GM13977 (cell line): Measurements from ENCODE around the gene UGT1A8.
A peak's percentile ranks its signal among the peaks of the same experiment; 100 is the strongest.

Experiments
- DNase-seq: peaks from one replicate; pipeline ENCODE4 v3.0.0; 2012; ENCODE audit warnings: low spot score
- CTCF ChIP-seq: IDR thresholded peaks from 2 replicates; pipeline ENCODE4 v1.5.1; 2012; ENCODE audit warnings: mild to moderate bottlenecking, control low read depth; ENCODE audit not compliant: insufficient read depth; ENCODE audit errors: extremely low read depth, missing control alignments
- in situ Hi-C: fragments of 300-500 bp; cut with MboI; formaldehyde crosslinking; loops from one replicate; pipeline ENCODE4 v1.12.0; 2022; ENCODE audit warnings: low sequenced_read_pairs, low pct_unique_long_range_greater_than_20kb, mixed read lengths, inconsistent platforms; ENCODE audit not compliant: unreplicated experiment

The UGT1A8 gene

DNA sequence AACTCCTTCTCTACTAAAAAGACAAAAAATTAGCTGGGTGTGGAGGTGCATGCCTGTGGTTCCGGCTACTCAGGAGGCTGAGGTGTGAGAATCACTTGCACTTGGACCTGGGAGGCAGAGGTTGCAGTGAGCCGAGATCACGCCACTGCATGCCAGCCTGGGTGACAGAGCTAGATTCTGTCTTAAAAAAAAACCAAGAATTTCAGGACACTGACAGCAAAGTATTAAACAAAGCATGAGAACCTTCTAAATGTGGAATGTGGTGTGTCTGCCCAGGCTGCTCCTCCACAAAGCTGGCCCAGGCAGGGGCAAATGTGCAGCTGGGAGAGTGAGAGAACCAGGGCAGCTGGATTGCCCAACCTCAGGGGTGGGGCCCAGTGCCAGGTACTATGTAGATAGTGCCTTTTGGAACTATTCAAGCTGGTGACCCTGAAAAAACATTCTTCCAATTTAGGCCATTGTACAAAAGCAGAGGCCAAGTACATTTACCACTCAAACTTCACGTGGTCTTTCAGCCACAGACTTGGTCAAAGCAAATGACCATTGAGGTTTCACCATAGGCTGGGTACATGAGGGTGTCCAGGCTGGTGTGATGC is 88.6 kb downstream of the UGT1A8 start:
- DNase-seq: no peak
- in situ Hi-C loops: loop anchor here (25.0 kb wide), 1 partner anchor 219 kb away; no protein-coding TSS in a partner anchor
- no peak for TF ChIP-seq CTCF

DNA sequence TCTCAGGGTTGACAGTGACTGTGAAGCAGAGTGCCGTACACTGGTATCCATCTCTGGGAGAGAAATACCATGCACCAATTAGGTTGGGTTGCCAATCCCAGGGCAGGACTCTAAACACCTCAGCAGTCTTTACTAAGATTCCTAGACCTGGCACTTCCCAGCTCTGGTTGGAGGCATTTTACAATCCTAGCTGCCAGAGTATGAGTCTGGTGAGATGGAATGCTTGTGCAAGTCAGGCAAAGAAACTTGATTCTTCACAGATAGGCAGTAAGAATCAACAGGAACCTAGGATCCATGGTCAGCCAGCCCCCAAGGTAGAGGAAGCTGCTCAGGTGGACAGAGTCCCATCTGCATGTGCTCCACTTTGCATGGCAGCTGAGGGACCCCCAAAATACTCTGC is 89.3 kb downstream of the UGT1A8 start:
- no peak for DNase-seq
- in situ Hi-C loops: loop anchor here (25.0 kb wide), 1 partner anchor 219 kb away; no protein-coding TSS in a partner anchor
- TF ChIP-seq CTCF: no peak

DNA sequence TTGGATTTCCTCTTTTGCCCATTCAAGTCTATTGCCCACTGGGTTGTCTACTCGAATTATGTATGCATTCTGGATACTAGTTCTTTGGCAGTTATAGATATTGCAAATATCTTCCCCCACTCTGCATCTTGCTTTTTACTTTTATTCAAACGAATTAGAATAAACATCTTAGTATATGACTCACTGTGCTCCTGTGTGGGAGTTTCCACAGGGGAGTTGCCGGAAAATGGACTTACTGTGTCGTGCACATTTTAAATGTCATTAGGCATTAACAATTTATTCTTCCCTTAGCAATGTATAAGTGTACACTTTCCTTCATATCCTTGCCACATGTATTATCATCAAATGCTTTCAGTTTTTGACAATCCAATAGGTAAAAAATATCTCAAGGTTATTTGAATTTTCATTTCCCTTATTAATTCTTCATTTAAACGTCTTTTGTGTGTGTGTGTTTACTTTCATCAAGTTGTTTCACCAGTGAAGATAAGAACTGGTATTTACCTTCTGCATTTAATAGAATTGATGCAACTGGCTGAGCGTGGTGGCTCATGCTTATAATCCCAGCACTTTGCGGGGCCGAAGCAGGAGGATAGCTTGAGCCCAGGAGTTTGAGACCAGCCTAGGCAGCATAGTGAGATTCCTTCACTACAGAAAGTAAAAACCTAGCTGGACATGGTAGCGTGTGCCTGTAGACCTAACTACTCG is 90.7 kb downstream of the UGT1A8 start:
- DNase-seq: no peak
- in situ Hi-C loops: loop anchor here (25.0 kb wide), 1 partner anchor 221 kb away; no protein-coding TSS in a partner anchor
- no peak for TF ChIP-seq CTCF

- no peak for TF ChIP-seq CTCF
- DNase-seq: no peak
- in situ Hi-C loops: loop anchor here (25.0 kb wide), 1 partner anchor 222 kb away; no protein-coding TSS in a partner anchor
Measured at GRCh38 chr2:233708942-233709341, 91.5 kb downstream of the UGT1A8 start.

DNA sequence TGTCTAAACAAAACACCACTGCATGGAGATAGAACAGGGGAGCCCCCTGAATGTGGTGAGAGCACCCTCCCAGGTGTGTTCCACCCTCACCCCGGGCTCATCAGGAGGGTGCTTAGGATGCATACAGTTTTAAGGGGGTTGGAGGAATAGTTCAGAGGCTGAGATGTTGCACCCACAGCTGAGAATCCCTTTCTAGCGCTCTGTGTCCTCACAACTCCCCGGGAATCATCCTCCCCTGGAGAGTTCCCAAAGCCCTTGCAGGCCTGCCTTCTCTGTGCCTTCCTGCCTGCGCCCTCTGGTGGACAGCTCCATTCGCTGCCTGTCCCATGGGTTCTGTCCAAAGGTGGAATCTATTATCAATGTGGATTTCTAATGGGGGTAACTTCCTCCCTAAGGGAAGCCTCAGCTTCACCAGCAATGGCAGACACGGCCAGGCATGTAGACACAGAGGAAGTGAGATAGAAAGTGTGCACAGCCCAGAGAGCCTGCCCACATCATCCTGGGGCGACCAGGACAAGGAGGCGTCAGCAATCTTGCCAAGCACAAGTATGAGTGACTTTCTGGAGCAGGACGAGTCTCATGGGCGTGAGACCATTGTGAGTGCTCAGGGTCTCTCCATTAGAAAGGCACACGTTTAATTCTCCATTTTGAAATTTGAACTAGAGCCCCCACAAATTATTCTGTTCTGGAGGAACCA is 94.0 kb downstream of the UGT1A8 start:
- peak; percentile 89 for TF ChIP-seq CTCF
- peak; percentile 49 for DNase-seq
- in situ Hi-C loops: loop anchor here (25.0 kb wide), 1 partner anchor 224 kb away; no protein-coding TSS in a partner anchor

GRCh38 chr2:233712611-233713261 is 95.3 kb downstream of the UGT1A8 start, which contains the start of gene UGT1A5:
Gene UGT1A5 (plus strand): TSS chr2:233712907. CDS start chr2:233712992, 85 bp downstream.
- DNase-seq: no peak
- in situ Hi-C loops: loop anchor here (25.0 kb wide), 1 partner anchor 225 kb away; no protein-coding TSS in a partner anchor
- TF ChIP-seq CTCF: no peak
